Esophagus mucosa (tissue), 1 donor: ENCODE results near the gene ZNF581. TPM values are rescaled to one million over a fixed set of nuclear protein-coding genes. Genes with fewer than 3 reads are reported as not detected.

Source experiments
- ATAC-seq: fragments of 200-7000 bp; cut with Tn5 transposase; one replicate; pipeline ENCODE4 v1.9.1; 2020
- total RNA-seq: library from RNA; stranded (reverse); gene quantifications from one replicate; pipeline ENCODE4 v1.2.4, GENCODE V29; 2023
- donor health status: DM: yes; HTN: yes; CAD: no.

Gene ZNF581
- total RNA-seq, 1 donor from 2014 or later = 21.7 TPM

GRCh38 chr19:55681131-55682092 is 38.0 kb downstream of the ZNF581 start:
- ATAC-seq = no peak

GRCh38 chr19:55683449-55684261 is 40.2 kb downstream of the ZNF581 start:
- ATAC-seq = no peak

GRCh38 chr19:55684946-55685681 is 41.7 kb downstream of the ZNF581 start:
- ATAC-seq = no peak

- ATAC-seq = no peak
These were observed 42.3 kb downstream of the ZNF581 start for GRCh38 chr19:55685776-55686175.

GRCh38 chr19:55686311-55687050 is 43.0 kb downstream of the ZNF581 start:
- no peak for ATAC-seq

GRCh38 chr19:55687281-55688201 is 44.1 kb downstream of the ZNF581 start:
- no peak for ATAC-seq

GRCh38 chr19:55688422-55689218 is 45.2 kb downstream of the ZNF581 start:
- ATAC-seq = peak; percentile 49

GRCh38 chr19:55689411-55690108 is 46.1 kb downstream of the ZNF581 start:
- ATAC-seq = no peak

GRCh38 chr19:55690109-55690768 is 46.8 kb downstream of the ZNF581 start:
- ATAC-seq = no peak

GRCh38 chr19:55690769-55691545 is 47.5 kb downstream of the ZNF581 start:
- ATAC-seq = no peak

- no peak for ATAC-seq
These were observed 48.4 kb downstream of the ZNF581 start for GRCh38 chr19:55691561-55692481.

GRCh38 chr19:55692681-55693081 is 49.2 kb downstream of the ZNF581 start:
- no peak for ATAC-seq

GRCh38 chr19:55693336-55693974 is 50.0 kb downstream of the ZNF581 start:
- no peak for ATAC-seq

- no peak for ATAC-seq
These were observed 50.8 kb downstream of the ZNF581 start for GRCh38 chr19:55694241-55694655.

- ATAC-seq = no peak
These were observed 51.4 kb downstream of the ZNF581 start for GRCh38 chr19:55694656-55695491.
